A549 (cell line): ENCODE results near the gene PKHD1. TPM values are rescaled to one million over a fixed set of nuclear protein-coding genes. Genes with fewer than 3 reads are reported as not detected.

ENCODE experiments used
- ATAC-seq, 2 experiments: fragments of 200-7000 bp in 1 of 2; fragments of >200 bp in 1 of 2; cut with Nextera tagmentation in 1 of 2; cut with Tn5 transposase in 1 of 2; 3 replicates each; pipeline versions ENCODE4 v1.8.0 to v1.9.1; 2018 to 2020; ENCODE audit warnings: mild to moderate bottlenecking in 1 of 2, moderate library complexity in 1 of 2
- CTCF ChIA-PET: fragments of 300-600 bp; sonication (Branson Sonifier 250); formaldehyde crosslinking; extraction: SDS; loops from one replicate; lab custom pipeline; 2021; ENCODE audit warnings: antibody characterized with exemption, inconsistent platforms; lab: Yijun Ruan, JAX
- POLR2A ChIA-PET: fragments of 350-600 bp; formaldehyde crosslinking; extraction: SDS; loops from one replicate; lab custom pipeline; 2021; ENCODE audit warnings: antibody characterized with exemption, inconsistent platforms; lab: Yijun Ruan, JAX
- DNase-seq, 2 experiments: peaks; one replicate each; pipeline versions ENCODE4 v3.0.0 to v3.0.0-alpha.2; 2011 to 2016; ENCODE audit warnings: low read depth in 1 of 2, low spot score in 1 of 2
- FAIRE-seq: peaks from 2 replicates; lab custom pipeline; 2011; peaks lifted over from hg19 to GRCh38; lab: Jason Lieb, UNC
- H3K27ac ChIP-seq, 2 experiments: fragments of >200 bp; sonication (Bioruptor Twin); formaldehyde crosslinking; 3 replicates each; pipeline ENCODE4 v1.5.1; 2016 to 2017
- H3K4me1 ChIP-seq: fragments of >200 bp; sonication (Bioruptor Twin); formaldehyde crosslinking; 3 replicates; pipeline ENCODE4 v1.6.1; 2016
- H3K4me2 ChIP-seq: fragments of >200 bp; sonication (Bioruptor Twin); formaldehyde crosslinking; 3 replicates; pipeline ENCODE4 v1.6.1; 2016
- H3K4me3 ChIP-seq: fragments of >200 bp; sonication (Bioruptor Twin); formaldehyde crosslinking; 3 replicates; pipeline ENCODE4 v1.5.1; 2016
- H3K9me3 ChIP-seq: fragments of >200 bp; sonication (Bioruptor Twin); formaldehyde crosslinking; 3 replicates; pipeline ENCODE4 v1.6.1; 2016
- ATOH8 ChIP-seq: fragments of 250-450 bp; sonication (Bioruptor Pico); IDR thresholded peaks from 2 replicates; pipeline ENCODE4 v1.5.0; 2020; ENCODE audit warnings: low read depth, mild to moderate bottlenecking, moderate library complexity
- CBX2 ChIP-seq: fragments of 200-600 bp; sonication (generic); IDR thresholded peaks from 2 replicates; pipeline ENCODE4 v1.6.1; 2016; ENCODE audit warnings: low read depth, mild to moderate bottlenecking, borderline replicate concordance
- CEBPB ChIP-seq, 2 experiments: fragments of >200 bp in 1 of 2; sonication (Bioruptor Twin) in 1 of 2; formaldehyde crosslinking in 1 of 2; IDR thresholded peaks; 2 replicates each; pipeline ENCODE4 v1.6.1; 2012 to 2016
- EHMT2 ChIP-seq: fragments of 200-600 bp; sonication (generic); IDR thresholded peaks from 2 replicates; pipeline ENCODE4 v1.6.1; 2016; ENCODE audit warnings: antibody characterized with exemption, low read depth, mild to moderate bottlenecking, moderate library complexity
- EP300 ChIP-seq, 2 experiments: fragments of >200 bp; sonication (Bioruptor Twin); formaldehyde crosslinking; IDR thresholded peaks; 2 replicates in 1 of 2; 3 replicates in 1 of 2; pipeline ENCODE4 v1.6.1; 2016 to 2017
- ESRRA ChIP-seq: fragments of 150-350 bp; IDR thresholded peaks from 2 replicates; pipeline ENCODE4 v1.6.1; 2014; ENCODE audit warnings: mild to moderate bottlenecking, low read length, borderline replicate concordance
- HEYL ChIP-seq: fragments of 250-450 bp; sonication (Bioruptor Pico); IDR thresholded peaks from 2 replicates; pipeline ENCODE4 v1.8.0; 2021; ENCODE audit warnings: mild to moderate bottlenecking, moderate library complexity
- HMGXB4 ChIP-seq: fragments of 250-450 bp; sonication (Bioruptor Pico); IDR thresholded peaks from 2 replicates; pipeline ENCODE4 v1.5.0; 2021; ENCODE audit warnings: mild to moderate bottlenecking, moderate library complexity, borderline replicate concordance
- JUNB ChIP-seq: fragments of >200 bp; sonication (Bioruptor Twin); formaldehyde crosslinking; IDR thresholded peaks from 2 replicates; pipeline ENCODE4 v1.6.1; 2016
- KDM1A ChIP-seq: fragments of 200-600 bp; sonication (generic); IDR thresholded peaks from 2 replicates; pipeline ENCODE4 v1.6.1; 2016; ENCODE audit warnings: low read depth, mild to moderate bottlenecking
- KDM5A ChIP-seq: fragments of 200-600 bp; sonication (generic); IDR thresholded peaks from 2 replicates; pipeline ENCODE4 v1.6.1; 2016; ENCODE audit warnings: antibody characterized with exemption, mild to moderate bottlenecking
- MAZ ChIP-seq: fragments of 150-350 bp; IDR thresholded peaks from 2 replicates; pipeline ENCODE4 v1.6.1; 2014; ENCODE audit warnings: antibody characterized with exemption, low read depth, low read length, borderline replicate concordance
- PHF8 ChIP-seq: fragments of 200-600 bp; sonication (generic); IDR thresholded peaks from 2 replicates; pipeline ENCODE4 v1.6.1; 2016; ENCODE audit warnings: low read depth, mild to moderate bottlenecking, antibody characterized with exemption, moderate library complexity, borderline replicate concordance
- POLR2A ChIP-seq: IDR thresholded peaks from 2 replicates; pipeline ENCODE4 v1.6.1; 2012; ENCODE audit warnings: mild to moderate bottlenecking, low read length
- POLR2AphosphoS2 ChIP-seq: conservative IDR thresholded peaks from 2 replicates; pipeline ENCODE4 v1.6.1; 2012; ENCODE audit warnings: low read length, improper control_type of control experiment, inconsistent platforms
- RARB ChIP-seq: fragments of 250-450 bp; sonication (Bioruptor Pico); IDR thresholded peaks from 2 replicates; pipeline ENCODE4 v1.8.0; 2021; ENCODE audit warnings: mild to moderate bottlenecking, moderate library complexity
- RCOR1 ChIP-seq: fragments of 150-350 bp; IDR thresholded peaks from 2 replicates; pipeline ENCODE4 v1.6.1; 2014; ENCODE audit warnings: antibody characterized with exemption, low read length, low read depth
- REST ChIP-seq: fragments of 200-600 bp; sonication (generic); IDR thresholded peaks from 2 replicates; pipeline ENCODE4 v1.6.1; 2016; ENCODE audit warnings: antibody characterized with exemption, mild to moderate bottlenecking, moderate library complexity
- RFX5 ChIP-seq: fragments of 450-650 bp; IDR thresholded peaks from 2 replicates; pipeline ENCODE4 v1.7.1; 2014; ENCODE audit warnings: antibody characterized with exemption, mild to moderate bottlenecking, moderate library complexity
- RNF2 ChIP-seq: fragments of 200-600 bp; sonication (generic); IDR thresholded peaks from 2 replicates; pipeline ENCODE4 v1.6.1; 2016; ENCODE audit warnings: low read depth, mild to moderate bottlenecking, antibody characterized with exemption, moderate library complexity, borderline replicate concordance
- SMC3 ChIP-seq: fragments of >200 bp; sonication (Bioruptor Twin); formaldehyde crosslinking; IDR thresholded peaks from 3 replicates; pipeline ENCODE4 v1.6.1; 2018; ENCODE audit warnings: inconsistent platforms
- SREBF2 ChIP-seq: fragments of 450-650 bp; IDR thresholded peaks from 2 replicates; pipeline ENCODE4 v1.6.1; 2014; ENCODE audit warnings: mild to moderate bottlenecking, moderate library complexity
- TFCP2L1 ChIP-seq: fragments of 250-450 bp; sonication (Bioruptor Pico); IDR thresholded peaks from 2 replicates; pipeline ENCODE4 v1.5.0; 2021; ENCODE audit warnings: mild to moderate bottlenecking
- TP53 ChIP-seq: fragments of 250-450 bp; sonication (Bioruptor Pico); IDR thresholded peaks from 2 replicates; pipeline ENCODE4 v1.5.0; 2021; ENCODE audit warnings: mild to moderate bottlenecking, moderate library complexity
- USF2 ChIP-seq: fragments of 450-650 bp; IDR thresholded peaks from 2 replicates; pipeline ENCODE4 v1.6.1; 2014; ENCODE audit warnings: antibody characterized with exemption
- ZSCAN20 ChIP-seq: fragments of 250-450 bp; sonication (Bioruptor Pico); IDR thresholded peaks from 2 replicates; pipeline ENCODE4 v1.8.0; 2022; ENCODE audit warnings: mild to moderate bottlenecking, moderate library complexity
- WGBS: methylation state at CpG from one replicate; pipeline ENCODE4 v1.1.6; 2017; ENCODE audit errors: missing lambda C conversion rate; 5-methylcytosine and 5-hydroxymethylcytosine counted together
- polyA plus RNA-seq, 4 experiments: library from polyadenylated mRNA; depleted of rRNA in 3 of 4; stranded (reverse); fragments of >200 nt; fragmentation: RNase III in 1 of 4; extraction: RNeasy Plus Mini Kit Qiagen cat#74134 plus additional on column Dnase treatment in 1 of 4; gene quantifications; 2 replicates in 3 of 4; 3 replicates in 1 of 4; pipeline ENCODE4 v1.2.3, GENCODE V29; 2011 to 2017
- TF ChIP-seq, protein P1 (sequence below): IDR thresholded peaks from 2 replicates; pipeline ENCODE4 v1.6.1; 2012
- TF ChIP-seq, protein P2 (sequence below): fragments of >200 bp; sonication (Bioruptor Twin); formaldehyde crosslinking; IDR thresholded peaks from 3 replicates; pipeline ENCODE4 v1.6.1; 2016
- TF ChIP-seq, protein P3 (sequence below): IDR thresholded peaks from 2 replicates; pipeline ENCODE4 v1.6.1; 2012

PKHD1 gene
- polyA plus RNA-seq, 2 of the 4 experiments (the other 2 are of a cell fraction), result not detected

- H3K4me1 ChIP-seq, result no peaks in the 10 kb centered on the region
- ATAC-seq, result no peak
- TF ChIP-seq CEBPB (IDR thresholded peaks at IDR 0.05) (no peak), MAZ (no peak), RARB (no peak), RFX5 (no peak), KDM5A (no peak), CBX2 (no peak), POLR2AphosphoS2 (no peak), JUNB (no peak), POLR2A (no peak), ESRRA (no peak), ATOH8 (no peak), USF2 (no peak), EP300 (IDR thresholded peaks at IDR 0.05) (no peak), TP53 (CRISPR knock-in tag) (no peak), SREBF2 (no peak), SMC3 (no peak), HEYL (no peak)
- TF ChIP-seq, protein P1, sequence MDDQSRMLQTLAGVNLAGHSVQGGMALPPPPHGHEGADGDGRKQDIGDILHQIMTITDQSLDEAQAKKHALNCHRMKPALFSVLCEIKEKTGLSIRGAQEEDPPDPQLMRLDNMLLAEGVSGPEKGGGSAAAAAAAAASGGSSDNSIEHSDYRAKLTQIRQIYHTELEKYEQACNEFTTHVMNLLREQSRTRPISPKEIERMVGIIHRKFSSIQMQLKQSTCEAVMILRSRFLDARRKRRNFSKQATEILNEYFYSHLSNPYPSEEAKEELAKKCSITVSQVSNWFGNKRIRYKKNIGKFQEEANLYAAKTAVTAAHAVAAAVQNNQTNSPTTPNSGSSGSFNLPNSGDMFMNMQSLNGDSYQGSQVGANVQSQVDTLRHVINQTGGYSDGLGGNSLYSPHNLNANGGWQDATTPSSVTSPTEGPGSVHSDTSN, result no peak
- no peak for FAIRE-seq
- no peak for DNase-seq
- H3K4me3 ChIP-seq, result no peak overlapping the region
- H3K4me2 ChIP-seq, result no peak overlapping the region
- H3K27ac ChIP-seq, result no peak overlapping the region
- 0% methylated on average over 1 of the region's 1 CpG for WGBS
- no peaks in the 10 kb centered on the region for H3K9me3 ChIP-seq
- ChIA-PET POLR2A (no interaction called here), CTCF (no interaction called here)
Measured at GRCh38 chr6:52125572-52125971, 38.2 kb upstream of the PKHD1 start.

DNA sequence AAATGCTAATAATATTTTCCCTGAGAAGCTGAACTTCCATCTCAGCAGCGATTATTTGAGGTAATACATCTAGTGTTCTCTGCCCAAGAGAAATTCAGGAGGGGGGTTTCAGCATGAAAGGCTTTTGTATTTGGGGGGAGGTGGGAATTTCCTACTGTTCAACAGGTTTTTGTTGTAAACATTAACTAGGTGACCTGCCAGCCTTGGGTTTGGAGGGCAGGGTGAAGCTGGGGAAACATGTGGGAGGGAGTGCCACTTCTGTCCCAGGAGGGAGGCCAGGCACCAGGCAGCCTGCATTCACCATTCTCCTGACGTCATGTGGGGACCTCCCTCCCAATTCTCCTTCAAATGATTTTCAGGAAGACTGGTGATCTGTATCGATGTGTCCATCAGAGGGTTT lies 37.7 kb upstream of the PKHD1 start:
- POLR2A ChIA-PET, result no interaction called here
- H3K9me3 ChIP-seq, result no peaks in the 10 kb centered on the region
- no peaks in the 10 kb centered on the region for H3K4me1 ChIP-seq
- CTCF ChIA-PET, result no interaction called here
- no peak overlapping the region for H3K4me3 ChIP-seq
- H3K27ac ChIP-seq, result no peak overlapping the region
- no peak overlapping the region for H3K4me2 ChIP-seq
- no peak for DNase-seq
- no peak for ATAC-seq
- 9% methylated on average over 3 of the region's 3 CpGs for WGBS
- FAIRE-seq, result no peak
- TF ChIP-seq RCOR1 (no peak), HMGXB4 (CRISPR knock-in tag) (no peak), PHF8 (no peak), ZSCAN20 (no peak), ESRRA (no peak), SMC3 (no peak), MAZ (no peak), USF2 (no peak), RNF2 (no peak), TFCP2L1 (no peak), REST (no peak), TP53 (CRISPR knock-in tag) (no peak), EHMT2 (no peak), CEBPB (IDR thresholded peaks at IDR 0.05) (no peak), KDM1A (no peak)
- TF ChIP-seq, protein P2, sequence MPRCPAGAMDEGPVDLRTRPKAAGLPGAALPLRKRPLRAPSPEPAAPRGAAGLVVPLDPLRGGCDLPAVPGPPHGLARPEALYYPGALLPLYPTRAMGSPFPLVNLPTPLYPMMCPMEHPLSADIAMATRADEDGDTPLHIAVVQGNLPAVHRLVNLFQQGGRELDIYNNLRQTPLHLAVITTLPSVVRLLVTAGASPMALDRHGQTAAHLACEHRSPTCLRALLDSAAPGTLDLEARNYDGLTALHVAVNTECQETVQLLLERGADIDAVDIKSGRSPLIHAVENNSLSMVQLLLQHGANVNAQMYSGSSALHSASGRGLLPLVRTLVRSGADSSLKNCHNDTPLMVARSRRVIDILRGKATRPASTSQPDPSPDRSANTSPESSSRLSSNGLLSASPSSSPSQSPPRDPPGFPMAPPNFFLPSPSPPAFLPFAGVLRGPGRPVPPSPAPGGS, result no peak
- TF ChIP-seq, protein P3, sequence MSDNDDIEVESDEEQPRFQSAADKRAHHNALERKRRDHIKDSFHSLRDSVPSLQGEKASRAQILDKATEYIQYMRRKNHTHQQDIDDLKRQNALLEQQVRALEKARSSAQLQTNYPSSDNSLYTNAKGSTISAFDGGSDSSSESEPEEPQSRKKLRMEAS, result no peak
